ENCODE data around the gene GRM4. TPM values are rescaled to one million over a fixed set of nuclear protein-coding genes. Genes with fewer than 3 reads are reported as not detected.

GRM4 gene
- total and polyA plus RNA-seq, 10 of the 15 experiments (the other 5 are each of a cell fraction or from before 2014, with no cell fraction given) = 0.01 to 0.31 (median 0.05) TPM; not detected in 2

- CTCF ChIA-PET = no interaction called here
- ATAC-seq (no peak), DNase-seq (ENCODE audit: low read depth, low spot score) (no peak), FAIRE-seq (no peak)
- in situ Hi-C loops (cut with MboI) (no loop called here), intact Hi-C loops (cut with micrococcal nuclease; ENCODE audit: unreplicated experiment) (no loop called here)
- Histone ChIP-seq H3K4me2 (ENCODE audit: control insufficient read depth, insufficient read depth) (no peak overlapping the region), H3K9ac (ENCODE audit: control insufficient read depth, insufficient read depth, low read length) (no peak overlapping the region), H3K4me3 (no peak overlapping the region), H2AFZ (ENCODE audit: control insufficient read depth, low read depth, low read length) (no peak overlapping the region), H3K79me2 (ENCODE audit: control insufficient read depth, insufficient read depth, low read length) (no peaks in the 10 kb centered on the region), H3K27ac (ENCODE audit: control insufficient read depth, insufficient read depth) (no peak overlapping the region), H3K4me1 (ENCODE audit: control insufficient read depth, insufficient read depth, low read length) (peaks cover 6% of the 10 kb centered on the region), H3K27me3 (replicated peaks in 1 of 2; ENCODE audit: control insufficient read depth in 2 of 2, insufficient read depth in 2 of 2, low read length in 1 of 2) (no peaks in the 10 kb centered on the region; a peak in 2 of 4 replicates), H4K20me1 (ENCODE audit: control insufficient read depth, insufficient read depth) (no peaks in the 10 kb centered on the region), H3K36me3 (ENCODE audit: control insufficient read depth in 2 of 2, insufficient read depth in 2 of 2, low read length in 1 of 2) (no peaks in the 10 kb centered on the region), H3K9me3 (replicated peaks; ENCODE audit: control insufficient read depth, insufficient read depth, low read length) (no peaks in the 10 kb centered on the region)
- SMC1A ChIA-PET (ENCODE audit: uncharacterized antibody, unreplicated experiment) = no interaction called here
- BruUV-seq (replicated peaks) = no TSS peak
- POLR2A ChIA-PET = no interaction called here
- RAD21 ChIA-PET (ENCODE audit: unreplicated experiment) = no interaction called here
- TF ChIP-seq KLF5 (IDR thresholded peaks at IDR 0.05; ENCODE audit: partially characterized antibody) (no peak), PML (IDR thresholded peaks at IDR 0.05; ENCODE audit: low read length) (no peak), TCF12 (IDR thresholded peaks at IDR 0.05; ENCODE audit: low read depth, low read length) (no peak), ZNF207 (IDR thresholded peaks at IDR 0.05; ENCODE audit: borderline replicate concordance) (no peak), WRNIP1 (IDR thresholded peaks at IDR 0.05; ENCODE audit: borderline replicate concordance, low read depth, low read length) (no peak), BCL3 (IDR thresholded peaks at IDR 0.05; ENCODE audit: borderline replicate concordance, insufficient read depth, low read depth, low read length, poor library complexity, severe bottlenecking) (no peak), TBL1XR1 (IDR thresholded peaks at IDR 0.05; ENCODE audit: low read depth, low read length) (no peak), CBFB (IDR thresholded peaks at IDR 0.05; ENCODE audit: low read depth) (no peak), IRF4 (IDR thresholded peaks at IDR 0.05; ENCODE audit: low read depth, low read length) (no peak), SMAD1 (IDR thresholded peaks at IDR 0.05; ENCODE audit: low read depth, partially characterized antibody) (no peak), RAD21 (IDR thresholded peaks at IDR 0.05; ENCODE audit: insufficient read depth, low read depth, low read length) (no peak), MEF2A (IDR thresholded peaks at IDR 0.05; ENCODE audit: insufficient read depth, low read depth, low read length) (no peak), DPF2 (IDR thresholded peaks at IDR 0.05) (no peak)
- 39% methylated on average over 9 of the region's 9 CpGs for WGBS (ENCODE audit: insufficient coverage, insufficient replicate concordance, low lambda C conversion rate, missing lambda C conversion rate)
These were observed 114.9 kb downstream of the GRM4 start for GRCh38 chr6:34030831-34031624.

Data from GM12878 (cell line).